ENCODE results near the gene MTMR3.
A peak's percentile ranks its signal among the peaks of the same experiment; 100 is the strongest.

The MTMR3 gene

GRCh38 chr22:29903371-29903770 is 20.4 kb downstream of the MTMR3 start:
- Mint-ChIP-seq H3K27me3 (ENCODE audit: low read depth, poor library complexity) (no peaks in the 10 kb centered on the region), H3K27ac (no peak overlapping the region), H3K9me3 (no peaks in the 10 kb centered on the region), H3K36me3 (ENCODE audit: low read depth) (peaks cover 11% of the 10 kb centered on the region), H3K4me1 (peaks cover 16% of the 10 kb centered on the region), H3K4me3 (no peak overlapping the region)
- DNase-seq: no peak
- no peak for TF ChIP-seq CTCF (IDR thresholded peaks at IDR 0.05)

GRCh38 chr22:29904020-29904419 is 21.0 kb downstream of the MTMR3 start:
- TF ChIP-seq CTCF (IDR thresholded peaks at IDR 0.05): no peak
- Mint-ChIP-seq H3K36me3 (ENCODE audit: low read depth) (peaks cover 13% of the 10 kb centered on the region), H3K4me1 (peaks cover 18% of the 10 kb centered on the region), H3K27me3 (ENCODE audit: low read depth, poor library complexity) (no peaks in the 10 kb centered on the region), H3K27ac (no peak overlapping the region), H3K4me3 (no peak overlapping the region), H3K9me3 (no peaks in the 10 kb centered on the region)
- no peak for DNase-seq

GRCh38 chr22:29907753-29908515 is 25.0 kb downstream of the MTMR3 start:
- Mint-ChIP-seq H3K9me3 (no peaks in the 10 kb centered on the region), H3K36me3 (ENCODE audit: low read depth) (peaks cover 15% of the 10 kb centered on the region), H3K4me1 (peaks cover 14% of the 10 kb centered on the region), H3K27me3 (ENCODE audit: low read depth, poor library complexity) (no peaks in the 10 kb centered on the region), H3K4me3 (no peak overlapping the region), H3K27ac (peak overlapping the region; percentile 16)
- no peak for TF ChIP-seq CTCF (IDR thresholded peaks at IDR 0.05)
- DNase-seq: no peak

- H3K36me3 Mint-ChIP-seq (ENCODE audit: low read depth): peaks cover 35% of the 10 kb centered on the region
- no peak overlapping the region for H3K4me3 Mint-ChIP-seq
- no peak for DNase-seq
- peaks cover 32% of the 10 kb centered on the region for H3K4me1 Mint-ChIP-seq
- TF ChIP-seq CTCF (IDR thresholded peaks at IDR 0.05): no peak
- peaks cover 7% of the 10 kb centered on the region for H3K9me3 Mint-ChIP-seq
- H3K27ac Mint-ChIP-seq: no peak overlapping the region
- H3K27me3 Mint-ChIP-seq (ENCODE audit: low read depth, poor library complexity): no peaks in the 10 kb centered on the region
Observed at GRCh38 chr22:29912141-29912540, 29.2 kb downstream of the MTMR3 start.

- Mint-ChIP-seq H3K36me3 (ENCODE audit: low read depth) (peaks cover 29% of the 10 kb centered on the region), H3K4me1 (peaks cover 28% of the 10 kb centered on the region), H3K9me3 (peaks cover 7% of the 10 kb centered on the region), H3K27ac (no peak overlapping the region), H3K27me3 (ENCODE audit: low read depth, poor library complexity) (no peaks in the 10 kb centered on the region), H3K4me3 (no peak overlapping the region)
- no peak for TF ChIP-seq CTCF (IDR thresholded peaks at IDR 0.05)
- no peak for DNase-seq
Observed at GRCh38 chr22:29912605-29913398, 29.8 kb downstream of the MTMR3 start.
